H1 (cell line): ENCODE data around the gene STAC. TPM values are rescaled to one million over a fixed set of nuclear protein-coding genes. Genes with fewer than 3 reads are reported as not detected.
A peak's percentile ranks its signal among the peaks of the same experiment; 100 is the strongest.

ENCODE experiments used
- CTCF ChIA-PET: fragments of 300-600 bp; sonication (Branson Sonifier 250); formaldehyde crosslinking; loops from one replicate; lab custom pipeline; 2021; ENCODE audit not compliant: partially characterized antibody; lab: Charles Lee
- POLR2A ChIA-PET: fragments of 300-600 bp; sonication (Branson Sonifier 250); formaldehyde crosslinking; loops from one replicate; lab custom pipeline; 2021; ENCODE audit warnings: inconsistent platforms; ENCODE audit not compliant: partially characterized antibody; lab: Charles Lee
- DNase-seq, 2 experiments: peaks; one replicate each; pipeline versions ENCODE4 v3.0.0 to v3.0.0-alpha.2; 2010 to 2022; ENCODE audit warnings: low spot score in 2 of 2, low read depth in 1 of 2, mixed read lengths in 1 of 2
- FAIRE-seq: peaks from 2 replicates; lab custom pipeline; 2011; peaks lifted over from hg19 to GRCh38; lab: Jason Lieb, UNC
- H2AFZ ChIP-seq: 2 replicates; pipeline ENCODE4 v1.8.1; 2012; ENCODE audit warnings: low read length, inconsistent platforms
- H2AK5ac ChIP-seq: 2 replicates; pipeline ENCODE4 v1.6.1; 2013; ENCODE audit warnings: low read depth, low read length
- H2BK120ac ChIP-seq: replicated peaks from 2 replicates; pipeline ENCODE3; 2013; ENCODE audit warnings: low read depth, low read length, inconsistent platforms
- H2BK12ac ChIP-seq: 2 replicates; pipeline ENCODE4 v1.6.1; 2013; ENCODE audit warnings: low read depth, low read length
- H2BK15ac ChIP-seq: 2 replicates; pipeline ENCODE4 v1.6.1; 2013; ENCODE audit warnings: low read length
- H2BK20ac ChIP-seq: 2 replicates; pipeline ENCODE4 v1.6.1; 2013; ENCODE audit warnings: low read length
- H2BK5ac ChIP-seq: 2 replicates; pipeline ENCODE4 v1.6.1; 2013; ENCODE audit warnings: low read depth, low read length
- H3K14ac ChIP-seq: 2 replicates; pipeline ENCODE4 v1.6.1; 2013; ENCODE audit warnings: inconsistent platforms; ENCODE audit not compliant: insufficient read length
- H3K18ac ChIP-seq: 2 replicates; pipeline ENCODE4 v1.6.1; 2013; ENCODE audit warnings: low read length; ENCODE audit errors: extremely low read depth
- H3K23ac ChIP-seq: 2 replicates; pipeline ENCODE4 v1.6.1; 2013; ENCODE audit warnings: inconsistent platforms; ENCODE audit not compliant: insufficient read length
- H3K23me2 ChIP-seq: 2 replicates; pipeline ENCODE4 v1.6.1; 2013; ENCODE audit warnings: low read depth, low read length
- H3K27ac ChIP-seq: 2 replicates; pipeline ENCODE4 v1.6.1; 2011; ENCODE audit warnings: low read depth, low read length, inconsistent platforms
- H3K27me3 ChIP-seq, 4 experiments: replicated peaks in 1 of 4; 1 replicate in 1 of 4; 2 replicates in 3 of 4; pipeline versions ENCODE4 v1.6.1 to v1.8.1; 2011 to 2013; ENCODE audit warnings: low read length in 3 of 4, mild to moderate bottlenecking in 3 of 4, inconsistent platforms in 2 of 4, mixed read lengths in 2 of 4, moderate library complexity in 1 of 4; ENCODE audit not compliant: control insufficient read depth in 3 of 4, insufficient read depth in 3 of 4; ENCODE audit errors: extremely low read depth in 1 of 4
- H3K36me3 ChIP-seq, 4 experiments: 2 replicates each; pipeline versions ENCODE4 v1.6.1 to v1.8.1; 2011 to 2013; ENCODE audit warnings: mild to moderate bottlenecking in 4 of 4, low read length in 3 of 4, moderate library complexity in 2 of 4, control low read depth in 1 of 4, inconsistent platforms in 1 of 4; ENCODE audit not compliant: insufficient read depth in 4 of 4, control insufficient read depth in 2 of 4
- H3K4ac ChIP-seq: replicated peaks from 2 replicates; pipeline ENCODE3; 2013; ENCODE audit warnings: low read length, low read depth, mixed read lengths, inconsistent platforms; ENCODE audit not compliant: insufficient read length
- H3K4me1 ChIP-seq, 4 experiments: replicated peaks in 1 of 4; 1 replicate in 1 of 4; 2 replicates in 3 of 4; pipeline versions ENCODE4 v1.6.1 to v1.8.1; 2011 to 2013; ENCODE audit warnings: low read length in 3 of 4, inconsistent platforms in 2 of 4, mixed read lengths in 1 of 4; ENCODE audit not compliant: insufficient read depth in 4 of 4, control insufficient read depth in 3 of 4
- H3K4me2 ChIP-seq, 2 experiments: 2 replicates each; pipeline versions ENCODE4 v1.6.1 to v1.8.1; 2011 to 2013; ENCODE audit warnings: low read depth in 2 of 2, low read length in 2 of 2, control low read depth in 1 of 2, inconsistent platforms in 1 of 2, mild to moderate bottlenecking in 1 of 2; ENCODE audit not compliant: insufficient read depth in 1 of 2
- H3K4me3 ChIP-seq, 4 experiments: fragments of 200-600, 300-600 bp in 1 of 4; sonication (generic), shearing (Covaris generic), sonication (Bioruptor Twin) in 1 of 4; 2 replicates each; pipeline versions ENCODE4 v1.5.1 to v1.8.1; 2011 to 2016; ENCODE audit warnings: low read length in 4 of 4, low read depth in 3 of 4, control low read depth in 2 of 4, inconsistent platforms in 2 of 4, mild to moderate bottlenecking in 2 of 4, mixed read lengths in 1 of 4, moderate library complexity in 1 of 4; ENCODE audit not compliant: insufficient read depth in 2 of 4; ENCODE audit errors: extremely low read depth in 1 of 4
- H3K56ac ChIP-seq: replicated peaks from 2 replicates; pipeline ENCODE3; 2013; ENCODE audit warnings: low read depth, mild to moderate bottlenecking, mixed read lengths, low read length, inconsistent platforms; ENCODE audit not compliant: insufficient read length
- H3K79me1 ChIP-seq: 2 replicates; pipeline ENCODE4 v1.6.1; 2013; ENCODE audit warnings: low read depth, low read length, control low read depth
- H3K79me2 ChIP-seq, 2 experiments: 2 replicates each; pipeline versions ENCODE4 v1.6.1 to v1.8.1; 2012 to 2013; ENCODE audit warnings: low read length in 2 of 2, mild to moderate bottlenecking in 2 of 2, inconsistent platforms in 1 of 2; ENCODE audit not compliant: insufficient read depth in 2 of 2, control insufficient read depth in 1 of 2
- H3K9ac ChIP-seq, 4 experiments: replicated peaks in 1 of 4; 1 replicate in 1 of 4; 2 replicates in 3 of 4; pipeline versions ENCODE4 v1.6.1 to v1.8.1; 2011 to 2013; ENCODE audit warnings: low read depth in 3 of 4, low read length in 3 of 4, control low read depth in 2 of 4, mild to moderate bottlenecking in 2 of 4, moderate library complexity in 2 of 4, inconsistent platforms in 1 of 4; ENCODE audit errors: extremely low read depth in 1 of 4
- H3K9me3 ChIP-seq, 2 experiments: 2 replicates each; pipeline versions ENCODE4 v1.6.1 to v1.8.1; 2012 to 2013; ENCODE audit warnings: mild to moderate bottlenecking in 2 of 2, moderate library complexity in 2 of 2, control low read depth in 1 of 2, inconsistent platforms in 1 of 2, low read depth in 1 of 2, low read length in 1 of 2, mixed read lengths in 1 of 2; ENCODE audit not compliant: insufficient read depth in 2 of 2
- H4K20me1 ChIP-seq, 2 experiments: replicated peaks in 1 of 2; 2 replicates each; pipeline versions ENCODE3 to v1.8.1; 2011 to 2013; ENCODE audit warnings: inconsistent platforms in 2 of 2, low read length in 2 of 2, mild to moderate bottlenecking in 1 of 2; ENCODE audit not compliant: insufficient read depth in 2 of 2, control insufficient read depth in 1 of 2
- H4K5ac ChIP-seq: 2 replicates; pipeline ENCODE4 v1.6.1; 2013; ENCODE audit warnings: low read length, low read depth, mixed read lengths, inconsistent platforms; ENCODE audit not compliant: insufficient read length
- H4K8ac ChIP-seq: 2 replicates; pipeline ENCODE4 v1.8.0; 2013; ENCODE audit warnings: mild to moderate bottlenecking, moderate library complexity, low read length, inconsistent platforms; ENCODE audit not compliant: insufficient read depth; ENCODE audit errors: extremely low read depth
- H4K91ac ChIP-seq: replicated peaks from 2 replicates; pipeline ENCODE3; 2013; ENCODE audit warnings: low read length, mixed read lengths, inconsistent platforms; ENCODE audit not compliant: insufficient read length
- ASH2L ChIP-seq: fragments of 200-600, 300-600 bp; sonication (generic); IDR thresholded peaks from one replicate; pipeline ENCODE4 v1.7.1; 2017; ENCODE audit warnings: low read length
- FOSL1 ChIP-seq: IDR thresholded peaks from 2 replicates; pipeline ENCODE4 v1.6.1; 2011; ENCODE audit warnings: mild to moderate bottlenecking, low read depth, low read length, moderate library complexity; ENCODE audit not compliant: insufficient read depth
- JUN ChIP-seq: IDR thresholded peaks from 2 replicates; pipeline ENCODE4 v1.6.1; 2011; ENCODE audit warnings: low read depth, mild to moderate bottlenecking, improper control_type of control experiment, low read length
- POLR2A ChIP-seq, 2 experiments: IDR thresholded peaks; 1 replicate in 1 of 2; 2 replicates in 1 of 2; pipeline ENCODE4 v1.6.1; 2011; ENCODE audit warnings: low read depth in 2 of 2, low read length in 2 of 2, mild to moderate bottlenecking in 2 of 2; ENCODE audit errors: control extremely low read depth in 1 of 2
- POU5F1 ChIP-seq: IDR thresholded peaks from 2 replicates; pipeline ENCODE4 v1.6.1; 2011; ENCODE audit warnings: low read depth, mild to moderate bottlenecking, low read length, moderate library complexity
- SP4 ChIP-seq: IDR thresholded peaks from 2 replicates; pipeline ENCODE4 v1.6.1; 2012; ENCODE audit warnings: low read length, inconsistent platforms
- TAF1 ChIP-seq: IDR thresholded peaks from 2 replicates; pipeline ENCODE4 v1.6.1; 2011; ENCODE audit warnings: mild to moderate bottlenecking, low read depth, low read length
- TAF7 ChIP-seq: optimal IDR thresholded peaks from 2 replicates; pipeline ENCODE3; 2011; ENCODE audit warnings: low read depth, mild to moderate bottlenecking, inconsistent platforms, low read length, moderate library complexity, borderline replicate concordance
- WGBS, 2 experiments: shearing (Covaris generic) in 1 of 2; methylation state at CpG; one replicate each; pipeline versions ENCODE4 v1.1.6 to v1.1.7; 2013 to 2015; ENCODE audit warnings: low lambda C conversion rate in 2 of 2, mixed read lengths in 2 of 2, inconsistent platforms in 1 of 2, low coverage in 1 of 2, missing lambda C conversion rate in 1 of 2; ENCODE audit not compliant: insufficient replicate concordance in 2 of 2, insufficient coverage in 1 of 2, insufficient read length in 1 of 2; ENCODE audit errors: extremely low coverage in 1 of 2, missing lambda C conversion rate in 1 of 2; 5-methylcytosine and 5-hydroxymethylcytosine counted together
- polyA plus RNA-seq, 7 experiments: library from polyadenylated mRNA; depleted of rRNA in 3 of 7; stranded (reverse) in 5 of 7; unstranded in 2 of 7; fragments of >200 nt in 5 of 7; fragments of 200-250 nt in 2 of 7; gene quantifications; 1 replicate in 5 of 7; 2 replicates in 1 of 7; 4 replicates in 1 of 7; pipeline versions ENCODE4 v1.2.1 to v1.2.3, GENCODE V29; 2011 to 2013; ENCODE audit warnings: missing spikeins in 2 of 7, mixed read lengths in 2 of 7
- total RNA-seq: library from RNA; stranded (reverse); fragmentation: NEBNext Ultra II Directional; extraction: Animal tissue kit (Norgen Biotek cat#: 25700); gene quantifications from 2 replicates; pipeline ENCODE4 v1.2.1, GENCODE V29; 2021

STAC gene
- total and polyA plus RNA-seq, 2 of the 8 experiments (the other 6 are each of a cell fraction or from before 2014, with no cell fraction given): 8.0 to 18.1 TPM

DNA sequence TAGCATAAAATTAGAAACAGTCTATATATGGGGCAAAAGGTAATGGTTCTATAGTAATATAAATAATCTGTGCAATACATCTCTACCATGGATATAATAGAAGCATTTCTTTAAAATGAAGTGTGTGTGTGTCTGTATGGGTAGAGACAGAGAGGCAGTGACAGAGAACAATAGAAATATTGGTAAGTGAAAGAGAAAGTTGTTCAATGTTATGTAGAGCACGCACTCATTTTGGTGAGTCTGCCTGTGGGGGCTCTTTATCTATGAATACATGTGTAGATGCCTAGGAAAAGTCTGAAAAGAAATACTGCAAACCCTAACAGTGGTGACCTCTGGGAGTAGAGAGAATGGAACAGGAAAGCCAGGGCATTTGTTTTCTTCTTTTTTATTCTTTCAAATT, 182.6 kb downstream of the STAC start:
- H2AK5ac ChIP-seq: no peak overlapping the region
- 76% methylated on average over 1 of the region's 1 CpG; no CpG with 5 or more reads in 1 of the 2 experiments for WGBS, 2 experiments

More for the DNA sequence above, 182.6 kb downstream of the STAC start:
- no peaks in the 10 kb centered on the region for H3K4me1 ChIP-seq
- no peak for DNase-seq
- H4K20me1 ChIP-seq: no peaks in the 10 kb centered on the region
- no peaks in the 10 kb centered on the region for H3K79me1 ChIP-seq
- H2AFZ ChIP-seq: peak overlapping the region; percentile 71; the same call in 1 of the 2 replicates
- H3K18ac ChIP-seq: no peak overlapping the region
- H4K8ac ChIP-seq: no peak overlapping the region
- H2BK5ac ChIP-seq: no peak overlapping the region
- H4K91ac ChIP-seq: no peak overlapping the region
- no peak for FAIRE-seq
- no peak overlapping the region for H3K27ac ChIP-seq
- H3K36me3 ChIP-seq: no peaks in the 10 kb centered on the region
- no peak for TF ChIP-seq POLR2A (IDR thresholded peaks at IDR 0.05; ENCODE audit: control extremely low read depth in 1 of 2, low read depth in 2 of 2, low read length in 2 of 2)
- no peak for TF ChIP-seq ASH2L
- no peak for TF ChIP-seq JUN
- TF ChIP-seq TAF7: no peak
- TF ChIP-seq SP4: no peak
- TF ChIP-seq TAF1: no peak
- TF ChIP-seq FOSL1: no peak
- TF ChIP-seq POU5F1: no peak
- no peak overlapping the region for H3K4me3 ChIP-seq
- ChIA-PET CTCF (interaction anchor here (2.7 kb wide), 1 partner anchor 439 kb away, joined by 9 read pairs; no protein-coding TSS in a partner anchor), POLR2A (no interaction called here)
- H3K4me2 ChIP-seq: no peak overlapping the region
- H3K23me2 ChIP-seq: no peaks in the 10 kb centered on the region
- no peak overlapping the region for H2BK120ac ChIP-seq
- no peak overlapping the region for H2BK15ac ChIP-seq
- H3K79me2 ChIP-seq: no peaks in the 10 kb centered on the region
- H3K27me3 ChIP-seq: no peaks in the 10 kb centered on the region
- H2BK12ac ChIP-seq: no peak overlapping the region
- H3K4ac ChIP-seq: no peak overlapping the region
- H4K5ac ChIP-seq: no peak overlapping the region
- no peaks in the 10 kb centered on the region for H3K9me3 ChIP-seq
- H3K14ac ChIP-seq: no peak overlapping the region
- no peak overlapping the region for H2BK20ac ChIP-seq
- H3K9ac ChIP-seq: no peak overlapping the region
- H3K23ac ChIP-seq: no peak overlapping the region
- no peak overlapping the region for H3K56ac ChIP-seq
